NCI-H2227 (cell line): ENCODE results near the gene GTPBP1.

Experiments used
- DNase-seq: peaks from one replicate; lab custom pipeline; 2025; ENCODE audit not compliant: unreplicated experiment; lab: John Stamatoyannopoulos, UW

Gene GTPBP1

GRCh38 chr22:38782402-38783094 is 76.8 kb downstream of the GTPBP1 start:
- peak; percentile 23 for DNase-seq
